GM12864 (cell line): ENCODE data around the gene PANK1.
"Not testable (repeated sequence)": the region's sequence is repeated elsewhere in the genome, so short reads cannot be mapped to it uniquely, and the experiment has no call there.

Experiments
- DNase-seq: peaks from one replicate; pipeline ENCODE4 v3.0.0-alpha.2; 2011; ENCODE audit warnings: low read depth
- H3K4me3 ChIP-seq: 2 replicates; pipeline ENCODE4 v1.5.1; 2011; ENCODE audit warnings: mild to moderate bottlenecking, low read depth, low read length, control low read depth
- CTCF ChIP-seq: IDR thresholded peaks from 2 replicates; pipeline ENCODE4 v1.5.1; 2011; ENCODE audit warnings: low read depth, mild to moderate bottlenecking, moderate library complexity, low read length, control low read depth, inconsistent platforms; ENCODE audit errors: missing control alignments

The PANK1 gene

GRCh38 chr10:89554433-89554832, 90.6 kb downstream of the PANK1 start:
- DNase-seq = no peak
- TF ChIP-seq CTCF = no peak
- no peak overlapping the region for H3K4me3 ChIP-seq

- no peak overlapping the region for H3K4me3 ChIP-seq
- no peak for TF ChIP-seq CTCF
- no peak for DNase-seq
Observed at GRCh38 chr10:89553064-89553734, 91.8 kb downstream of the PANK1 start.

GRCh38 chr10:89552213-89552612, 92.8 kb downstream of the PANK1 start:
- no peak overlapping the region for H3K4me3 ChIP-seq
- DNase-seq = no peak
- no peak for TF ChIP-seq CTCF

GRCh38 chr10:89550509-89550908, 94.5 kb downstream of the PANK1 start:
- no peak for TF ChIP-seq CTCF
- no peak for DNase-seq
- H3K4me3 ChIP-seq = no peak overlapping the region

- TF ChIP-seq CTCF = no peak
- no peak for DNase-seq
Observed at GRCh38 chr10:89549510-89549909, 95.5 kb downstream of the PANK1 start.

GRCh38 chr10:89548673-89549072, 96.4 kb downstream of the PANK1 start:
- DNase-seq = no peak
- H3K4me3 ChIP-seq = no peak overlapping the region
- no peak for TF ChIP-seq CTCF

More at GRCh38 chr10:89549510-89549909, 95.5 kb downstream of the PANK1 start:
- H3K4me3 ChIP-seq = no peak overlapping the region

- TF ChIP-seq CTCF = no peak
- no peak overlapping the region for H3K4me3 ChIP-seq
- no peak for DNase-seq
Observed at GRCh38 chr10:89547853-89548513, 97.1 kb downstream of the PANK1 start.

GRCh38 chr10:89546651-89547050, 98.4 kb downstream of the PANK1 start:
- not testable (repeated sequence) for H3K4me3 ChIP-seq, DNase-seq
